NCI-H2107 treated with DMSO at 0.1 percent for 48 hours (cell line): ENCODE results near the gene RPS6KL1.

Experiments
- DNase-seq: peaks from one replicate; lab custom pipeline; 2025; ENCODE audit not compliant: unreplicated experiment; lab: John Stamatoyannopoulos, UW

RPS6KL1 gene

DNA sequence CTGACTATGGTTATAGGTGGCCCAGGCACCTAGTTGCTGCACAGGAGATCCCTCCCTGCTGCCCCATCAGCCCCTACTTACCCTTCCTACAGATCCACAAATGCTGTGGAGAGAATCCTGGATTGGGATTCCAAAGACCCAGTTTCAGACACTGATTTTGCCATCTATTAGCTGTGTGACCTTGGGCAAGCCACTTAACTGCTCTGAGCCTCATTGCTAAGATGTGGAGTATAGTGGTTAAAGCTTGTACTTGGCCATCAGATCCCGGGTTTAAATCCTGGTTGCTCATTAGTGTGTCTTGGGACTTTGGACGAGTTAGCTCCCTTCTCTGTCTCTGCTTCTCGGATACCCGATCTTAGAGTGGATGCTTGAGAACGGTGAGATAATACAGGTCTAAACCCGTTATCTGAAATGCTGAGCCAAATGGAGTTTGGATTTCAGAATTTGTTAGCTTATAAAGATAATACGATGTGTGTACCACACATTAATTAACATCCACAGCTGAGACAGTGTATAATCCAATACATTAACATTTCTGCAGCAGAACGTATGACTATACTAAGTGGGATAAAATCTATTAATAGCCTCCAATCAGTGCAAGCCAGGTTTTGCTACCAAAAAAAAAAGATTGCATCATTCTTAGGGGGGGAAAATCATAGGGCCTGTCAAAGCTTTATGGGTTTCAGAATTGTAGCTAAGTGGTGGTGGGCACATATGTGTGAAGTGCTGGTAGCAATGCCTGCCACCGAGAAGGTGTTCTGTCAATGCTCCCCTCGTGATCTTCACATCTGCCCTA lies 63.1 kb downstream of the RPS6KL1 start:
- no peak for DNase-seq

DNA sequence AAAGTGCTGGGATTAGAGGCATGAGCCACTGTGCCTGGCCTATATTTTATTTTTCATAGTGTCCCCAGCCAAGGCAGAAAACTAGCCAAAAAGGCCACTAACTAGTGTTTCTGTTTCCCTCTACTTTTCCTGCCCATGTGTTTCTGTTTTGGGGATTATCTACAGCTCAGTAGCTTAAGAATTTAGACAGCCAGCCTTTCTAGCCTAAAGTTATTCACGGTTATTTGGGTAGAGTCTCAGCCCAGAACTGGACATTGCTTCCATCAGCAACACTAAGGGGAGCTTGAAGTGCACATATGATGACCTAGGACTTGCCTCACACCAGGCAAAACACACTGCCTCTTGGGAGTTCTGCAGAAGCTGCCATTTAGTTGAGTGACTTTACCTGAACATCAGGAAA lies 65.0 kb downstream of the RPS6KL1 start:
- no peak for DNase-seq

DNA sequence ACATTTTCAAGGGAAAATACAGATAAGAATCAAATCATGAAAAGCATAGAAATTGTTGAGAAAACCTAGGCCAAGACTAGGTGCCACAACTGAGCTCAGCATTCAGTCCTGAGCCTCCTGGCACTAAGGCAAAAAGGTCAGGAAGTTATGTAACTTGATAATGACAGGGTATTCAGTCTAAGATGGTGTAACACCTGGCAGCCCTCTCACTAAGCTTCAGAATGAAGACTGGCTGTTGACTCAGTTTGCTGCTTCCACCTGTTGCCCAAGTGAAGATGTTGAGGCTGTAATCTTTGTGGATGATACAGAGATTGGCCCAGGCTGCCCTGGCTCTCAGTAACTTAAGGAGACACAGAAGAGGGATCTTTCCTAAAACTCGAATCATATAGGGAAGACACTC lies 66.7 kb downstream of the RPS6KL1 start:
- DNase-seq, result peak; percentile 70

DNA sequence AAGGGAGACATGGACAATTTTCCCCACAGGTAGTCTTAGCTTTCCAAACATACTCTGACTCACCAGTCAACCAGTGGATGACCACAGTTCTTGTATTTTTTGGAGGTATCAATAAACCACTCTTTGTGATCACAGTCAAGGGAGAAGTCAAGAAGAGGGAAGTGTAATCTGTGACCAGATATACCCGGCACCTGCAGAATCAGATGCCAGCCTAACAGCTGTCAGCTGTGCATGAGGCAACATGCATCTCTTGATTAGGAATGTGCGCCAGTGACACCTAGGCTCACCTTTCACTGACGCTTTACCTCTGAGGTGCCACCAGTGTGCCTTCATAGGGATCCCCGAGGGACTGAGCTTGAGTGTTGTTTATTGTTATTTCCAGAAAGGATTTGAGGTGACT lies 67.1 kb downstream of the RPS6KL1 start:
- peak; percentile 75 for DNase-seq

DNA sequence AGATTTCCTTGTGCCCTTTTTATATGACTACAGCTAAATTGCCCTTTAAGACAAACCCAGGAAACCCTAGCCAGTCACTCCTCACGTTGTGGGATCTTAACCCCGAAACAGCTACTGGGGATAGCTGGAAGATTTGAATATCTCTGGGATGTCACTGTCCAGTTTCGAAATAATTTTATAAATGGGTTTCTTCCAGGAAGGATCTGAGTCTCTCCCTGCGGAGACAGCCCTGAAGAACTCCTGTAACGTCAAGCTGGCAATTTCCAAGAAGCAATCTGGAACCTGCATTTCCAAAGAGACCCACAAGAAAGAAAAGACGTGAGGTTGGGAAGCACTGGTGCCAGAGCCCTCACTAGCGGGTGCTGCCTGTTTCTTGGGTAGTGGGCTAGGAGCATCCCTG lies 68.0 kb downstream of the RPS6KL1 start:
- no peak for DNase-seq
